ENCODE data around the gene DIDO1.

- TF ChIP-seq CTCF (conservative IDR thresholded peaks at IDR 0.05 in 1 of 2, IDR thresholded peaks at IDR 0.05 in 1 of 2; ENCODE audit: low read depth in 1 of 2, low read length in 2 of 2), result no peak
- TF ChIP-seq EZH2 (IDR thresholded peaks at IDR 0.05; ENCODE audit: low read length, missing control alignments), result no peak
Observed at GRCh38 chr20:62894261-62894660, 32.0 kb downstream of the DIDO1 start.
